Effector memory CD4-positive, alpha-beta T cell (primary cell): Measurements from ENCODE around the gene MMP15.

Experiments used
- DNase-seq, 3 donors: peaks; one replicate each; pipeline ENCODE4 v3.0.0-alpha.2; 2020
- H3K27ac ChIP-seq: 2 replicates; pipeline ENCODE4 v1.7.0; 2013; ENCODE audit warnings: mild to moderate bottlenecking, low read length, moderate library complexity; ENCODE audit not compliant: insufficient read depth, poor library complexity, severe bottlenecking
- H3K27me3 ChIP-seq: replicated peaks from 2 replicates; pipeline ENCODE4 v1.7.0; 2013; ENCODE audit warnings: mild to moderate bottlenecking, low read length; ENCODE audit not compliant: insufficient read depth, control insufficient read depth, poor library complexity, severe bottlenecking
- H3K36me3 ChIP-seq: 2 replicates; pipeline ENCODE4 v1.7.0; 2013; ENCODE audit warnings: mild to moderate bottlenecking, low read length, moderate library complexity; ENCODE audit not compliant: control insufficient read depth, insufficient read depth
- H3K4me1 ChIP-seq: 2 replicates; pipeline ENCODE4 v1.7.0; 2013; ENCODE audit warnings: low read length, mild to moderate bottlenecking; ENCODE audit not compliant: control insufficient read depth, insufficient read depth, poor library complexity, severe bottlenecking
- H3K4me3 ChIP-seq: 2 replicates; pipeline ENCODE4 v1.7.0; 2013; ENCODE audit warnings: low read length, low read depth, mild to moderate bottlenecking; ENCODE audit not compliant: insufficient read depth, poor library complexity, severe bottlenecking
- H3K9me3 ChIP-seq: 2 replicates; pipeline ENCODE4 v1.7.0; 2013; ENCODE audit warnings: mild to moderate bottlenecking, low read length, moderate library complexity; ENCODE audit not compliant: control insufficient read depth

The MMP15 gene

GRCh38 chr16:58049232-58050185 lies 24.0 kb downstream of the MMP15 start:
- H3K9me3 ChIP-seq, result no peaks in the 10 kb centered on the region
- no peaks in the 10 kb centered on the region for H3K4me1 ChIP-seq
- H3K27ac ChIP-seq, result no peak overlapping the region
- no peaks in the 10 kb centered on the region for H3K27me3 ChIP-seq
- H3K4me3 ChIP-seq, result no peak overlapping the region
- H3K36me3 ChIP-seq, result no peaks in the 10 kb centered on the region
- DNase-seq, result no peak

- H3K9me3 ChIP-seq, result no peaks in the 10 kb centered on the region
- no peaks in the 10 kb centered on the region for H3K36me3 ChIP-seq
- H3K4me1 ChIP-seq, result no peaks in the 10 kb centered on the region
- H3K27me3 ChIP-seq, result no peaks in the 10 kb centered on the region
- H3K4me3 ChIP-seq, result no peak overlapping the region
- DNase-seq, result no peak
- H3K27ac ChIP-seq, result no peak overlapping the region
Measured at GRCh38 chr16:58051296-58051695, 25.7 kb downstream of the MMP15 start.

- DNase-seq, result no peak
- H3K4me1 ChIP-seq, result no peaks in the 10 kb centered on the region
- H3K27ac ChIP-seq, result no peak overlapping the region
- H3K9me3 ChIP-seq, result no peaks in the 10 kb centered on the region
- H3K4me3 ChIP-seq, result no peak overlapping the region
- H3K27me3 ChIP-seq, result no peaks in the 10 kb centered on the region
- H3K36me3 ChIP-seq, result no peaks in the 10 kb centered on the region
Measured at GRCh38 chr16:58051821-58052603, 26.5 kb downstream of the MMP15 start.

- no peaks in the 10 kb centered on the region for H3K27me3 ChIP-seq
- H3K9me3 ChIP-seq, result no peaks in the 10 kb centered on the region
- H3K27ac ChIP-seq, result no peak overlapping the region
- H3K4me1 ChIP-seq, result no peaks in the 10 kb centered on the region
- no peak for DNase-seq
- no peak overlapping the region for H3K4me3 ChIP-seq
- no peaks in the 10 kb centered on the region for H3K36me3 ChIP-seq
Measured at GRCh38 chr16:58053682-58054005, 28.1 kb downstream of the MMP15 start.

GRCh38 chr16:58054289-58054688 lies 28.7 kb downstream of the MMP15 start:
- DNase-seq, result no peak
- Histone ChIP-seq H3K4me3 (no peak overlapping the region), H3K27me3 (no peaks in the 10 kb centered on the region), H3K36me3 (no peaks in the 10 kb centered on the region), H3K27ac (no peak overlapping the region), H3K4me1 (no peaks in the 10 kb centered on the region), H3K9me3 (no peaks in the 10 kb centered on the region)

- no peak overlapping the region for H3K27ac ChIP-seq
- no peaks in the 10 kb centered on the region for H3K27me3 ChIP-seq
- H3K4me1 ChIP-seq, result no peaks in the 10 kb centered on the region
- H3K4me3 ChIP-seq, result no peak overlapping the region
- H3K36me3 ChIP-seq, result no peaks in the 10 kb centered on the region
- no peak for DNase-seq
- H3K9me3 ChIP-seq, result no peaks in the 10 kb centered on the region
Measured at GRCh38 chr16:58056580-58056979, 31.0 kb downstream of the MMP15 start.

- Histone ChIP-seq H3K27ac (no peak overlapping the region), H3K4me1 (no peaks in the 10 kb centered on the region), H3K27me3 (no peaks in the 10 kb centered on the region), H3K36me3 (no peaks in the 10 kb centered on the region), H3K4me3 (no peak overlapping the region), H3K9me3 (no peaks in the 10 kb centered on the region)
- DNase-seq, result no peak
Measured at GRCh38 chr16:58057121-58057520, 31.6 kb downstream of the MMP15 start.

GRCh38 chr16:58057784-58058183 lies 32.2 kb downstream of the MMP15 start:
- no peaks in the 10 kb centered on the region for H3K9me3 ChIP-seq
- no peak for DNase-seq
- no peak overlapping the region for H3K4me3 ChIP-seq
- no peaks in the 10 kb centered on the region for H3K4me1 ChIP-seq
- H3K27me3 ChIP-seq, result no peaks in the 10 kb centered on the region
- H3K27ac ChIP-seq, result no peak overlapping the region
- no peaks in the 10 kb centered on the region for H3K36me3 ChIP-seq

- no peak overlapping the region for H3K4me3 ChIP-seq
- no peak for DNase-seq
- no peaks in the 10 kb centered on the region for H3K4me1 ChIP-seq
- H3K9me3 ChIP-seq, result no peaks in the 10 kb centered on the region
- no peak overlapping the region for H3K27ac ChIP-seq
- H3K27me3 ChIP-seq, result no peaks in the 10 kb centered on the region
- no peaks in the 10 kb centered on the region for H3K36me3 ChIP-seq
Measured at GRCh38 chr16:58062821-58063220, 37.3 kb downstream of the MMP15 start.
